GM08714 (cell line): ENCODE measurements around the gene DOCK1.

Experiments
- H3K4me3 ChIP-seq: fragments of 200-500 bp; sonication (Bioruptor generic); 2 replicates; pipeline ENCODE4 v1.5.1; 2014; ENCODE audit warnings: mild to moderate bottlenecking, low read length, inconsistent platforms
- ZNF274 ChIP-seq: IDR thresholded peaks from 2 replicates; pipeline ENCODE4 v1.6.1; 2012; ENCODE audit warnings: mild to moderate bottlenecking, low read depth, low read length

DOCK1 gene

DNA sequence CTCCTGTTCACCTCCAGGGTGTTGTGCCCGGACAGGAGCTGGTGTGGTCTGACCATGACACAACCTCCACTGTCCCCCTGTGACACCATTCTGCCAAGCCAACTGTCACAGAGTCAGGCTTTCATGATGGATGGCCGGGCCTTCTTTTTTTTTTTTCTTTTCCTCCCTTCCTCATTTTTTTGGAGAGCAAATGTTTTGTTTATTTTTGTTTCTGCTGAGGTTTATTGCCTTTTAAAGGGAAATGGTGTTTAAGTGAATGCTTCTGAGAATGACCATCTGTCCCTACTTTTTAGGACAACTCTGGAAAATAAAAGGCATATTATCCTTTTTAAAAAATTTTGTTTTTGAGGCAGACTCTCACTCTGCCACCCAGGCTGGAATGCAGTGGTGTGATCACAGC, 528.8 kb downstream of the DOCK1 start:
- H3K4me3 ChIP-seq: no peak overlapping the region
- TF ChIP-seq ZNF274: no peak

DNA sequence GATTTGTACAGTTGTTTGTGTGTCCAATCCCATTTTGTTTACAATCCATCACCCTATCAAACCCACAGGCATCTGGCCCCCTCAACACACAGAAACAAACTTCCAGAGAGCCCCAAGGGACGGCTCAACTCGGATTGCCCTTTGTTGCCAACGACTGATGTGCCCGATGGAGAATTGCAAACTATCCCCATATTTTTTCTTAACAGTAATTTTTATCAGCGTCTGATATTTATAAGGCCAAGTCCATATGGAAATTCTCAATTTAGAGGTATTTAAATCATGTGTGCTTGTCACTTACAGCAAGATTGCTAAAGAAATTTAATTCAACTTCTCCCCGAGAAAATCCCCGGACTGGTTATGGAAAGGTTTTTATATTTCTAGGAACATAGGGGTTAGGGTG, 530.0 kb downstream of the DOCK1 start:
- H3K4me3 ChIP-seq: no peak overlapping the region
- no peak for TF ChIP-seq ZNF274

DNA sequence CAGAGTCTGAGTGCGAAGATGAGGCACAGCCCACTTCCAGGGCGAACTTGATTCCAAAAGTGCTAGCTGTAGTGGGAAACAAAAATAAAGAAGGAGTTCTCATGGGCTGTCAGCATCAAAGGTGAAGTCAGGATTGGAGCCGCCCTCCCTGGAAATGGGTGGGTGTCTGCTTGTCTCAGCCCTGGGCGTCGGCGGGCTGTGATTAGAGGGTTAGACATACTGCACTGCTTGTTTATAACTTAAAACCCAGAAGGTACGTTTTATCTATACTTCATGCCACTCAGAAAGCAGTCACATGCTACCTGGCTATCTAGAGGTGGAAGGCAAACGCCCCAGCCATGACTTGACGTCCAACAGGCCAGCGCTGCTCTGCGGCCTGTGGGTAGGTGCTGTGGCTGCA, 535.1 kb downstream of the DOCK1 start:
- TF ChIP-seq ZNF274: no peak
- H3K4me3 ChIP-seq: no peak overlapping the region

DNA sequence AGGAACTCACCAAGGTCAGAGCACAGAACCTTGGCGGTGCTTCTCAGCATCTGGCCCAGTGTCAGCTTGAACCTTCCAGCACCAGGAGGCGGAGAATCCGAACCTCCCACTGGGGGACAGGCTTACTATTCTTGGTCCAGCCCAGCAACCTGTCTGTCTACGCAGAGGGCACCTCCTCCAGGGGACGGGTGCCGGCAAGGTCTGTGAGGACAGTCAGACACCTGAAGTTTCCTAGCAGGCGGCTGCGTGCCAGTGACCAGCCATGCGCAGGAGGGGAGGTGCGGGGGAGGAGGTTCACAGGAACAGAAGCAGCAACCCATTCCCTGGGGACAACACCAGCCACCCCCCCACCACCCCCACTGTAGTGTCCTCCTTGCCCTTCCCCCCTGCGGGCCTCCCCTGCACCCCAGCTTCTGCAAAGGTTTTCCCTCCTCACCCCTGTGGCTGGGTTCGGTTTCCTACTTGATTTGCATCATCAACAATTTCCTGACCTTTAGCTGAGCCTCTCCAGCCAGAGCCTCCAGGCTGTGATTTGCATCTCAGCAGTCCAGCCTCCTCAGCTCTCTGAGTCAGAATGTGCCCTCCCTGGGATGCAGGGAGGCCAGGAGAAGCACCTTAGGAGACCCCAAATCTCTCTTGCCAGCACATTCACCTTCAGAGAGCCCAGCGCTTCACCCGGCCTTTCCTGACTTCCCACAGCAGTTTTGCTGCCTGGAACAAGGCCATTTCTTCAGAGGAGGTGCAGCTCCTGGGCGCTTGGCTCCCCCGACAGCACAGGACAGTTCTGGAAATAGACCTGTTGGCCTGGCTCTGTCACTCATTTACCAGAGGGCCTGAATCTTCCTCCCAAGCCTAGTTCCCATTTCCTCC, 536.4 kb downstream of the DOCK1 start:
- TF ChIP-seq ZNF274: no peak
- H3K4me3 ChIP-seq: no peak overlapping the region

DNA sequence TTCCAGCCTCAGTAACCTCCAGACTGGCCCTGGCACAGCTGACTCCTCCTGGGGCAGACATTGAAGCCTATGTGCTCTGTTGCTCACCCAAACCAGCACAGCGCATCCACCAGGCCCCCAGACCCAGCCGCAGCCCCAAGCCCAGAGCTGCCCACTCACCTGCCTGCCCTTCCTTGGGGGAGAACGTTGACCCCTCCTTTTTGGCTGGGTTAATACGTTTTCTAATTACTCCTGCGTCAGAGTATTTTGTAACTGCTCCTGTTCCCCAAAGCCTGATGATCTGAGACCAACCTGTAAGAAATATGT, 536.9 kb downstream of the DOCK1 start:
- H3K4me3 ChIP-seq: no peak overlapping the region
- TF ChIP-seq ZNF274: no peak

DNA sequence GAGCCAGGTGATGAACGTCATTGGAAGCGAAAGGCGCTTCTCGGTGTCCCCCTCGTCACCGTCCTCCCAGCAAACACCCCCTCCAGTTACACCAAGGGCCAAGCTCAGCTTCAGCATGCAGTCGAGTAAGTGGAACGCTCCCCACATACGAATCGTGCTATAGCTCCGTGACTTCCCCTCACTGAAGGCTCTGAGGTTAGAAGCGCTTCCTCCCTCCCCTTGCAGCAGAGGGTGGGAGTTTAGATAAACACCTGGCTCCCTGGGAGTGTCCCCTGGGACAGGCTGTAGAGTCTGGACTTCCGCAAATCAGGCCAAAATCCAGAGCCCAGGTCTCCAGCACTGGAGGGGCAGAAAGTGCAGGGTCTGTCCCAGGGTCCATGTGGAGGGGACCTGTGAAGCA, 538.9 kb downstream of the DOCK1 start:
- TF ChIP-seq ZNF274: no peak
- H3K4me3 ChIP-seq: no peak overlapping the region

DNA sequence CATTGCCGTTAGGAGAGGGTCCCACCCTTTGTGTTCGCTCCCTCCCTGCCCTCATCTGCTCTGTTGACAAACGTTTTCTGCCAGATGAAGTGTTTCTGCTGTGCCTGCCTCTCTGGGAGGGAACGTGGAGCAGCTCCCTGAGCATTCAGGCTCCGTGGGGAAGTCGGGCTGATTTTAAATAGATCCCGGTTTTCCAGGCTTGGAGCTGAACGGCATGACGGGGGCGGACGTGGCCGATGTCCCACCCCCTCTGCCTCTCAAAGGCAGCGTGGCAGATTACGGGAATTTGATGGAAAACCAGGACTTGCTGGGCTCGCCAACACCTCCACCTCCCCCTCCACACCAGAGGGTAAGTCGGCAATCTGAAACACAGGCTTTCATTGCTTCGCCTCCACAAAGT, 542.0 kb downstream of the DOCK1 start:
- H3K4me3 ChIP-seq: no peak overlapping the region
- no peak for TF ChIP-seq ZNF274

DNA sequence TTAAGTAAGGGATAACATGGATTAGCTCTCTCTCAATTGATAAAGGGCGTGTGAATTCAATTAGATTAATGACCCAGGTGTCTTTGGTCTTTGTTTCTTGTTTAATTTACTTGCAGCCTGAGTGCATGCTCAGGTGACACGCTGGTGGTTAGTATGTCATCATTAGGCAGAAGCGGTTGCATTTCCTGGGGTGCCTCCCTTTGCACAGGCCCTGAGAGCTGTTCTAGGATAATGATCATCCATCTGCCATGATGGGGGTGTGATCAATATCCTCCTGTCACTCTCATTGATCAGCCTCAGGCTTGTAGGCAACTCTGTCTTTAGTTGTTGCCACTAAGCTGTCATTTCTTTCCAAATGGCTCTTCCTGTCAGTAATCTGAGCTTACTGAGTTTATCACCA, 544.3 kb downstream of the DOCK1 start:
- TF ChIP-seq ZNF274: no peak
- no peak overlapping the region for H3K4me3 ChIP-seq

DNA sequence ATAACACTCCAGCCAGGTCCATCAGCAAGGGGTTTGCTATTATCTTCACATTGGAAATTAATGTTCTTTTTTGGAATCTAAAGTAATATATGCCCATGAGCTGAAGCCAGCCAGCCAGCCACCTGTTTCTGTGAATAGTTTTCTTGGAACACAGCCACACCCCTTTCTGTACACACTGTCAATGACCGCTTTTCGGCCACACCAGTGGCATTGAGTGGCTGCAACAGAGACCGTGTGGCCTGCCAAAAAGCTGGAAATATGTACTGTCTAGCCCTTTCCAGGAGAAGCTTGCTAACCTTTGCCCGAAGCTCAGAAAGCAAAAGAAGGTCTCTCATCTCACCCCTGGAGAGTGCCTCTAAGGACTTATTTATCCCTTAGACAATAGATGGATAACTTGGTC, 545.4 kb downstream of the DOCK1 start:
- no peak for TF ChIP-seq ZNF274
- H3K4me3 ChIP-seq: no peak overlapping the region

DNA sequence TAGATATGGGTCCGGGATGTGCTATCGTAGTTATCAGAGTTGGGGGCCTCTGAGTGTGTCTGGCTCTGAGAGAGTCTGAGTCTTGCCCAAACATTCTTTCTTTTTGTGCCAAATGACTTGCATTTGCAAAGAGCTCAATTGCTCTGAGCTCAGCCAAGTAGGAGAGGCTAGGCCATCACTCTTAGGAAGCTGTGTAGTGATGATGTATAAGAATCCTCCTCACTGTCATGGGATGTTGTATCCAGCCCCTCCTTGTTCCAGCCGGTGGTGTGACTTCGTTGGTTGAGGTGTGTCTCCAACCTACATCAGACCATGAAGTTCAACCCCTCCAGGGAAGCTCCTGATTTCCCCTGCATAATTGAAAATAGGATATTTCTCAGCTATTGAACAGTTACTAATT, 546.4 kb downstream of the DOCK1 start:
- H3K4me3 ChIP-seq: no peak overlapping the region
- no peak for TF ChIP-seq ZNF274

DNA sequence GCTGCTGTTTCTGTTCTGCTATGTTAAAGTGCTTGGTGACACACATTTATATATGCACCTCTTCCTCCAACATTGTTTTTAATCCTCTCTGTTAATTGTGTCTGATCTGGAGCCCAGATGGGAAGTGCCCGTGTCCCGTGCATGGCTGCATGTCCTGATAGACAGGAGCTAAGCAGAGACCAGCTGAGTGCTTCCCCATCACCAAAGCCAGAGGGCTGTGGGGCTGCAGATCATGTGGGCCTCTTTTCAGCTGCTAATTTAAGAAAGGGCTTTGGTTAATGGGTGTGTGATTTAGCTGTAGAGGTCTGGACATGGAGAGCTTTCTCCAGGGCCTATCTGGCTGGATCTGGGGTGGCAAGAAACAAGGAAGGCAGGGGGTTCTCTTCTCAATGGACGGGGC, 547.3 kb downstream of the DOCK1 start:
- TF ChIP-seq ZNF274: no peak
- no peak overlapping the region for H3K4me3 ChIP-seq

DNA sequence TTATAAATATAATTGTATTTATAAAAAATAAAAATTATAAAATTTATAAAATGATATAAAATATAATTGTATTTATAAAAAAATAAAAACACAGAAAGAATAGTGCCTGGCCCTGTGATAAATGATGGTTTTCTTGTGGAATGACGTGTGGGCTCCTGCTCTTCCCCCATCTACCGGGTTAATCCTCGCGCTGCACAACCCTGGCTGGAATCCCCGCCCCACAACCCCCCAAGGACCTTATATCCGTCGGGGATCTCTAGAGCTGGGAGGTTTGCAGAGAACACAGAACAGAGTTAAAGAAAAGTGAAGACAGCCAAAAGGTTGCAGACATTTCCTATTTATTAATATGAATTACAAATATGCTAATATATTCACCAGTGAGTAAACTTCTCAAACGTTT, 548.5 kb downstream of the DOCK1 start:
- TF ChIP-seq ZNF274: no peak
- no peak overlapping the region for H3K4me3 ChIP-seq

DNA sequence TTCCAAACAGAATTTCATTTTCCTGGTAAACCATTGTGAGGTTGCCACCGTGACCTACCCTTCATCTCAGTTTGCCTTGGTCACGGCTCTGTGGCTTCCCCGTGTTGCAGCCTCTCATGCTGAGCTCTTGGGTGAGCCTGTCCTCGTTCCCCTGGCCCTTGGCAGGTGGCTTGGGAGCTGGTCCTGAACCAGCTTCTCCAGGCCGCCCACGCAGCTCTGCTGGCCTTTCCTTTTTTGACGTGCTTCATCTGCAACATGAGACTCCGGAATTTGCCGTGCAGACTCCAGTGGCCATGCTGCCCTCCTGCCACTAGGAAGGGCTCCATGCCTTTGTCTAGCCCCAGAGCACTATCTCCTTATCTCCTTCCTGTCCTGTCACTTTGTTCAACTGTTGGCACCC, 550.9 kb downstream of the DOCK1 start:
- TF ChIP-seq ZNF274: no peak

DNA sequence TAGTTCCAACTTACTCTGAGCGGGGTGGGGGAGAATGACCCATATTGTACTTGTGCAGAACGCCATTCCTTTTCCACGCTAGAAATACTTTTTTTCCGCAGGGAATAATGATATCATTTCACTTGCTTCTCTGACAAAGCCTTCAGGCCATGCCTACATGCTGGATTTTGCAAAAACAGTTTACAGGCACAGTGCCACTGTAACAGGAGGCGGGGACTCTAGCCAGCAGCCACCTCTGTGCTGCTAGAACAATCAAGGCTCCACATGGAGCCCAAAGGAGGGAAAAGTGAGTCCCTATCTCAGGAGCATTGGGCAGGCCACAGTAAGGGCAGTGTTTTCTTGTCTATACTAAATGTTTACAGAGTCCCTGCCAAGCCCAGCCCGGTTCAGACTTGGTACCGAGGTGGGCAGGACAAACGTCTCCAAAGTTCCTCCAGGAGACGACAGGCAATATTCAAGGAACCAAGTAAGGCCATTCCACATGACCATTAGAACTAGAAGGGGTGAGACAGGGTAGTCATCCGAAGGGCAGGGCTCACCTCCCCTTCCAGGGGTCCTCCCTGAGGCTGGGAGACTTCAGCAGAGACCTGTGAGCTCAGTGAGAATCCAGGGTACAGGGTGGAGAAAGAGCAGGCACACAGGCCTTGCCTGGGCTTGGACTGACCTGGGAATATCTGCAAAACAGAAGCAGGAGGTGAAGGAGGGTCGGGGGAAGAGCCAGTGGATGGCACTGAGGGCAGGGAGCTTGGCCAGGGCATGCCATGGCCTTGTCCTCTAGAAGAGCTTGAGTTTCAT, 553.0 kb downstream of the DOCK1 start:
- no peak for TF ChIP-seq ZNF274
- H3K4me3 ChIP-seq: no peak overlapping the region

More for the DNA sequence above, 550.9 kb downstream of the DOCK1 start:
- H3K4me3 ChIP-seq: no peak overlapping the region

DNA sequence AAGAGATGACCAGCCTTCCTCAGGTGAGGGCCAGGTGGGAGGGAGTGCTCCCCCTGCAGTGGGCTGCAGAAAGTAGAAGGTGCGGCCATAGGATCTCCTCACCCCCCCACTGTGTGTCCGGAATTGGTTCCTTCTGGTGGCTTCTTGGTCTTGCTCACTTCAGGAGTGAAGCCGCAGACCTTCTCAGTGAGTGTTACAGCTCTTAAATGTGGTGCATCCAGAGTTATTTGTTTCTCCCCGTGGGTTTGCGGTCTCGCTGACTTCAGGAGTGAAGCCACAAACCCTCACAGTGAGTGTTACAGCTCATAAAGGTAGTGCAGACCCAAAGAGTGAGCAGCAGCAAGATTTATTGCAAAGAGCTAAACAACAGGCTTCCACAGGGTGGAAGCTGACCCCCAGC, 553.6 kb downstream of the DOCK1 start:
- no peak for TF ChIP-seq ZNF274
- no peak overlapping the region for H3K4me3 ChIP-seq
